GM18870 (cell line): Measurements from ENCODE around the gene GNPAT.

ENCODE experiments used
- ATAC-seq: cut with Tn5 transposase; IDR thresholded peaks from one replicate; pipeline ENCODE4 v1.9.1; 2021; ENCODE audit warnings: moderate library complexity; ENCODE audit not compliant: unreplicated experiment

Gene GNPAT

DNA sequence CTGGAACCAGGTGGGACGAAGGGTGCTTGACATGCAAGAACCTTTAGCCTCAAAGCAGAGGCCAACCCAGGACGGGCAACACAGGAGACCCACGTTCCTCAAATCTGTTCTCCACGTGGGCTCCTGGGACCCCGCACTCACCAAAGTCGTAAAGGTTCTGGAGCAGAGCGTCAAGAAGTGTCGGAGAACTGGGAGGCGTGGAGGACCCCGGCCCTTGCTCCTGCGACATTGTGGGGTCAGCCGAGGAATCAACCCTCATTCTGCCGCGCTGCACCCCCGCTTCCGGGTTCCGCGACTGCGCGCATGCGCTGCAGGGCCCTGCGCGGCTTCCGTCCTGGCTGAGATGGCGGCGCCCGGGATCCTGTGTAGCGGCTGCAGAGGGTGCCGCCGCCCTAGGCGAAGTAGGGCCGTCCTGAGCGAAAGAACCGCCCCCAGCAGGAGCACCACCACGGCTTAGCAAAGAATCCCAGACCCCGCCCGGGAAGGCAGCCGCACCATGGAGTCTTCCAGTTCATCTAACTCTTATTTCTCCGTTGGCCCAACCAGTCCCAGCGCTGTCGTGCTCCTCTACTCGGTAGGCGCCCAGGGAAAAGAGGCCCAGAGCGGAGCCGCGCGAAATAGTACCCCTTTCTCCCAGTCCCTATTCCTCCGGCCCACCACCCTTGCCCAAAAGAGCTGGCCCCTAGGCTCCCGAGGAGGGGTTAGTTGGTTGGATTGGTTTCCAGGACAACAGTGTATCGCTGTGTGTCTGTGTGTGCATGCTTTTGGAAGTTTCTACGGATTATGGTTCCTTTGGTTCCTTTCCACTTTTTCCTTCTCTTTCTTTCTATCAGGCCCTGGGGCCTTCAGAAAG, at the start of gene GNPAT:
Gene GNPAT, plus strand, starts transcription at position 330 of the 853 bp plus-strand sequence. Its CDS starts 167 bp downstream, at position 497.
- peak; percentile 74 for ATAC-seq

DNA sequence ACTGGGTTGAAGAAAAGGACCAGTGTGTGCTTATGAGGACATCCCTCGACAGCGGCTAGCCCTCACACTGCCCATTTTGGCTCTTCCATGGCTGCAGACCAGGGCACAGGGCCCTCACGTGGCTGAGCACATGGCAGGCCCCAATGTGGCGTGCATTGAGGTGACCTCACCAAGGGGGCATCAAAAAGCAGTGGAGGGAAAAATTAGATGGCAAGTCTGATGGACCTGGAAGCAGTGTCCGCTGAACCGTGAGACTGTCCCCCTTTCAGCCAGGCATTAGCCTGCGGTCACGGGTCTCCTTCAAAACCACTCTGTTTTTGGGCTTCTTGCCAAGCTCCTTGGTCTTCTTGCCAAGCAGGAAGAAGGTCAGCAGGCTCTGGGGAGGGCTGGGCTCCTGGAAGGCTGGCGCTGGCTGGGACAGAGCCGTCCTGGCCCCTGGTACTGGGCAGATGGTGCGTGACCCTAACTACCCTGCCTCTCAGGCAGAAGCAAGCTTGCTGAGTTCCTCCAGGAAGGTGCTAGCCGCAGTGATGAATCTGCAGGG, 48.3 kb upstream of the GNPAT start:
- ATAC-seq, result no peak

- no peak for ATAC-seq
These were observed 47.2 kb upstream of the GNPAT start for GRCh38 chr1:231193710-231194340.

- ATAC-seq, result no peak
These were observed 46.6 kb upstream of the GNPAT start for GRCh38 chr1:231194476-231194842.

DNA sequence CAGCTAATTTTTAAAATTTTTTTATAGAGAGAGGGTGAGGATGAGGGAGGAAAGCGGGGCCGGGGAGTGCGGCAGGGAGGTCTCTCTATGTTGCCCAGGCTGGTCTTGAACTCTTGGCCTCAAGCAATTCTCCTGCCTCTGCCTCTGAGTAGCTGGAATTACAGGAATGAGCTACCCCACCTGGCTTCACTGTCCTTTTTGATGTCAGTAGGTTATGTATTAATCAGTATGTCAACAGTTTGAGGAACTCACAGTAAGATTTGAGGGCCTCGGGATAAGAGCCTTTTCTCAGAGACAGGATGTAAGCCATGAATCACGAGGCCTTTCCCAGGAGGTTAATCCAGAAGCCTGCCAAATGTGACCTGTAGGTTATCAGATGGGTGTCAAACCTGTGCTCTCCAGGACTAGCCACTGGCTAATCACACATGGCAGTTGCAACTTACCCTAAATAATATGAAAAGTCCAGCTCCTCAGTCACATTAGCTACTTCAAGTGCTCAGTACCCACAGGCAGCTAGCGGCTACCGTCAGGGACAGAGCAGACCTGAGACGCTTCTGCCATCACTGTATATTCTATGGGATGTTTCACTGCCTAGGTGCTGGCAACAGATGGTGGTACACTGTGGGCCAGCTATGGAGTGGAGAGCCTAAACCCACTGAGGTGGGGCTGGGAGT, 46.0 kb upstream of the GNPAT start:
- ATAC-seq, result no peak

GRCh38 chr1:231196307-231196706, 44.7 kb upstream of the GNPAT start:
- ATAC-seq, result no peak

- ATAC-seq, result no peak
These were observed 44.3 kb upstream of the GNPAT start for GRCh38 chr1:231196728-231197127.

- ATAC-seq, result no peak
These were observed 41.1 kb upstream of the GNPAT start for GRCh38 chr1:231199868-231200267.

GRCh38 chr1:231200388-231201031, 40.5 kb upstream of the GNPAT start:
- ATAC-seq, result no peak

GRCh38 chr1:231201375-231201978, 39.5 kb upstream of the GNPAT start:
- ATAC-seq, result no peak

DNA sequence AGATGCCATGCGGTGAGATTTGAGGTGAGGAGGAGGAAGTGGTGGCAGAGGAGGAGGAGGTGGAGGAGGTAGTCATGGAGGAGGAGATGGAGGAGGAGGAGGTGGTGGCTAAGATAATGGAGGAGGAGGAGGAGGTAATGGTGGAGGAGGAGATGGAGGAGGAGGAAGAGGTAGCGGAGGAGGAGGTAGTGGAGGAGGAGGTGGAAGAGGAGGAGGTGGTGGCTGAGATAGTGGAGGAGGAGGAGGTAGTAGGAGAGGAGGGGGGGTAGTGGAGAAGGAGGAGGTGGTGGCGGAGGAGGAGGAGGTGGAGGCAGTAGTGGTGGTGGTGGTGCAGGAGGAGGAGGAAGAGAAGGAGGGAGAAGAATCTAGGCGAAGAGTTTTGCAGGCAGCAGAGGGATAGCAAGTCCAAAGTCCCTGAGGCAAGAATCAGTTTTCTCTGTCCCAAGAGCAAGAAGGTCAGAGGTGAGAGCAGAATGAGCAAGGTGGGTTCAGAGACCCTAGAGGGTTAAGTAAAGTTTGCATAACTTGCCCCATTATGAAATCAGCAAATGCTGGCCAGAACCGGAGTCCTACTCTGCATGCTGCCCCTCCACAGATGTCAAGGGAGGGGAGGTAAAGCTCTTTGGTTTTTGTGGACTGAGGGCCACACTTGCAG, 38.9 kb upstream of the GNPAT start:
- no peak for ATAC-seq

- no peak for ATAC-seq
These were observed 37.6 kb upstream of the GNPAT start for GRCh38 chr1:231203259-231204057.

DNA sequence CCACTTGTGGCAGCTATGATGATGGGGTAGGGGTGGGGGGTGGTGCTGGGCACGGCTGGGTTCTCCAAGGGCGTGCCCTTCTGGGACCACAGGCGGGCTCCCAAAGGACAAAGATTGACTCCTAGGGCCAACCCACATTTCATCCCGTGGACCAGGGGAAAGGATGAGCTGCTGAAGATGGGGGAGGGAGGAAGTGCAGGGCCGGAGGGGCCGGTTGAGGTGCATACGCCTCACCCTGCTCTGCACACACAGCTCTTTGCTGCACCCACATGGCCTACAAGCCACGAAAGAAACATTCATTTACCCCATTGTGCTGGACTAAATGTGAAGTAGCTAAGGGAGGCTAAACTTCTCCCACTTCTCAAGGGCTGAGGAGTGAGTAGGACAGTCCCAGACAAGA, 34.2 kb upstream of the GNPAT start:
- ATAC-seq, result no peak

GRCh38 chr1:231207437-231207836, 33.6 kb upstream of the GNPAT start:
- ATAC-seq, result no peak

DNA sequence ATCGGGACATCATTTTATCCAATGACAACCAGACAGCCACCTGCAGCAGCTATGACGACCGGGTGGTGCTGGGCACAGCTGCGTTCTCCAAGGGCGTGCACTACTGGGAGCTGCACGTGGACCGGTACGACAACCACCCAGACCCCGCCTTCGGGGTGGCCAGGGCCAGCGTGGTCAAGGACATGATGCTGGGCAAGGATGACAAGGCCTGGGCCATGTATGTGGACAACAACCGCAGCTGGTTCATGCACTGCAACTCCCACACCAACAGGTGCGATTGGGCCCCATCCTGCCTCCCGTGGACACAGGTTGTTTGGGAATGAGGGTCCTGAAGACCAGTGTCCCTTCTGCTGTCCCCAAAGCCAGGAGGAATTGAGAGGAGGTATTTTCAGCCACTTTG, 32.0 kb upstream of the GNPAT start:
- ATAC-seq, result no peak

DNA sequence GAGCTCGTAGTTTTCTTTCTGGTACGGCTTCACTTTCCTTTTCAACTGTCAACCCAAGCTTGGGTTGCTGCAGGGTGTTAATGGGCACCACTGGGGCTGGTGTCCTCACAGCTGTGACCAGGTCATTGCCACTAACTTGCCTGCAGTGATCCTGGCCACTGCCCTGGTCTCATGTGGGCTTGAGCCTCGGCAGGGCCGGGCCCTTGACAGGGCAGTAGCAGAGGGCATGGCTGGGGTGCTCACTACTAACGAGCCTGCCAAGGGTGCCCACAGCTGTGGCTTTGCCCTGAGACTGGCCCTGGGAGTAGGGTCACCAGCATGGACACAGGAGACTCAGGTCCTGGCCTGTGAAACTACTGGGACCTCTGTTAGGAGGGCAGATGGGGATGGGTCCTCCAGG, 31.5 kb upstream of the GNPAT start:
- no peak for ATAC-seq

GRCh38 chr1:231210126-231210525, 30.9 kb upstream of the GNPAT start:
- no peak for ATAC-seq

GRCh38 chr1:231211005-231211857, 29.8 kb upstream of the GNPAT start:
- peak; percentile 81 for ATAC-seq
